C4-2B (cell line): Measurements from ENCODE around the gene TMED5.

Experiments used
- H3K27ac ChIP-seq: fragments of 450-650 bp; 2 replicates; pipeline ENCODE4 v1.5.1; 2017
- ZFX ChIP-seq: fragments of 450-650 bp; IDR thresholded peaks from 2 replicates; pipeline ENCODE4 v1.6.1; 2017
- TF ChIP-seq, protein P1 (sequence below): fragments of 450-650 bp; conservative IDR thresholded peaks from 2 replicates; pipeline ENCODE4 v1.5.1; 2017; ENCODE audit warnings: mild to moderate bottlenecking

TMED5 gene

DNA sequence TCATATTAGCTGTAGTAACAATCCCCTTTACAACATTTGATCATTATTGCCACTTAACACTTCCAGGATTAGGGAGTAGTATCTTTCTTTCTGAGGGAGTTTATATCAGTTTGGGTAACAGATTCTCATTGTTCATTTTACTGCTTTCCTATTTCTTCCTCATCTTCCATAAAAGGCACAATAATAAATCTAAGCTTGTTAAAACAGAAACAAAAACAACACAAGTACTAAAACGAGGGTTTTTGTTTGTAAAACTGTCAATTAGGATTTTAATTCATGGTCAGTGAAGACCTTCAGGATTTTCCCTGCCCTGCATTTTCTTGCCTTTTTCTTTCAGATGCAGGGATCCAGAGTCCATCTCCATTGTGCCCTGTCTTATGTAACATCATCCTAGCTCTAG is 29.5 kb downstream of the TMED5 start:
- TF ChIP-seq, protein P1, sequence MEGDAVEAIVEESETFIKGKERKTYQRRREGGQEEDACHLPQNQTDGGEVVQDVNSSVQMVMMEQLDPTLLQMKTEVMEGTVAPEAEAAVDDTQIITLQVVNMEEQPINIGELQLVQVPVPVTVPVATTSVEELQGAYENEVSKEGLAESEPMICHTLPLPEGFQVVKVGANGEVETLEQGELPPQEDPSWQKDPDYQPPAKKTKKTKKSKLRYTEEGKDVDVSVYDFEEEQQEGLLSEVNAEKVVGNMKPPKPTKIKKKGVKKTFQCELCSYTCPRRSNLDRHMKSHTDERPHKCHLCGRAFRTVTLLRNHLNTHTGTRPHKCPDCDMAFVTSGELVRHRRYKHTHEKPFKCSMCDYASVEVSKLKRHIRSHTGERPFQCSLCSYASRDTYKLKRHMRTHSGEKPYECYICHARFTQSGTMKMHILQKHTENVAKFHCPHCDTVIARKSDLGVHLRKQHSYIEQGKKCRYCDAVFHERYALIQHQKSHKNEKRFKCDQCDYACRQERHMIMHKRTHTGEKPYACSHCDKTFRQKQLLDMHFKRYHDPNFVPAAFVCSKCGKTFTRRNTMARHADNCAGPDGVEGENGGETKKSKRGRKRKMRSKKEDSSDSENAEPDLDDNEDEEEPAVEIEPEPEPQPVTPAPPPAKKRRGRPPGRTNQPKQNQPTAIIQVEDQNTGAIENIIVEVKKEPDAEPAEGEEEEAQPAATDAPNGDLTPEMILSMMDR: no peak
- TF ChIP-seq ZFX: no peak
- H3K27ac ChIP-seq: no peak overlapping the region

DNA sequence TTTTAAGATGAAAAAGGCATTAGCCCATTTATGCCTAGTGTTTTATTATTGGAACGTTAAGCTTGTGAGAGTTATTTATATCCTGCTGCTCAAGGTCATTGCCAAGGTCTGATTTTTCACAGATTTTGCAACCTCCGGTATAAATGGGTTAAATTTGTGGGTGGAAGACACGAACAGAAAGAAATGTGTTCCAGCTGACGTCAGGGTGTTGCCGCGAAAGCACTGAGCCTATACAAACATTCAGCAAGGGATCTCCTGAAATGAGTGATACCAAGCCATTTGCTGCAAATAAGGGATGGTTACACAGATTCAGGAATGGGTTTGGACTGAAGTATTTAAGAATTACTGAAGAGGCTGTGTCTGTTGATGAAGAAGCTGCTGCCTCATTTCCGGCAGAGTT is 32.2 kb downstream of the TMED5 start:
- TF ChIP-seq, protein P1: no peak
- TF ChIP-seq ZFX: no peak
- no peak overlapping the region for H3K27ac ChIP-seq

DNA sequence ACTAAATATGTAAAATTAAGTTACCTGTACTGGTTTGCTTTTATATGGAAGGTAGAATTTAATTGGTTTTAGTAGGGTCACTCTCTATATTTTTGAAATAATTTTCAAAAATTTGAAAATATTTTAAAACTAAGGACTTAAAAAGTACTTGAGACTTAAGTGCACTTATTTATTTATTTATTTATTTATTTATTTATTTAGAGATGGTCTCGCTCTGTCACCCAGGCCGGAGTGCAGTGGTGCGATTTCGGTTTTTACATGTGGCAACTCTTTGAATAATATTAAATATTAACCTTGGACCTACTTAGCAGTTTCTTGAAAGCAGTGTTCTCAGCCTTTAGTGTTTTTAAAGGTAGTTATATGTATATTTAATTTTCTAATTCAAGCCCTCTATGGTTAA is 36.4 kb downstream of the TMED5 start:
- H3K27ac ChIP-seq: no peak overlapping the region
- TF ChIP-seq, protein P1: no peak
- no peak for TF ChIP-seq ZFX

DNA sequence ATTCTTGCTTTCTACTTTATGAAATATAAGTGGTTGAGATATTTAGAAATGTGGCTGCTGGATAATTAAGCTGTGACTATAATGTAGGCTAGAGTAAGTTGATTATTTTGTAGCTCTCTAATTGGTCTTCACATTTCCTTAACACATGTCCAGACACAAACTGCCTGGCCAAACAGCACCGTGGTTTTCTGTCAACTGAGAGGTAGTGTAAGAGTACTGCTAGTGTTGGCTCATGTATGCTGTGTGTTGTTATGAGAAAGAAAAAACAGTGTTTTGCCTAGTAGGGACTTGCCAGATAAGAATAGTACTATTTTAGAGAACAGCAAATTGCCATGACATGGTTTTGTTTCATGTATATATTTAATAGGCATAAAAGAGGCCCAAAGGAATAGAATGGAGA is 37.1 kb downstream of the TMED5 start:
- TF ChIP-seq ZFX: no peak
- TF ChIP-seq, protein P1: no peak
- H3K27ac ChIP-seq: no peak overlapping the region

DNA sequence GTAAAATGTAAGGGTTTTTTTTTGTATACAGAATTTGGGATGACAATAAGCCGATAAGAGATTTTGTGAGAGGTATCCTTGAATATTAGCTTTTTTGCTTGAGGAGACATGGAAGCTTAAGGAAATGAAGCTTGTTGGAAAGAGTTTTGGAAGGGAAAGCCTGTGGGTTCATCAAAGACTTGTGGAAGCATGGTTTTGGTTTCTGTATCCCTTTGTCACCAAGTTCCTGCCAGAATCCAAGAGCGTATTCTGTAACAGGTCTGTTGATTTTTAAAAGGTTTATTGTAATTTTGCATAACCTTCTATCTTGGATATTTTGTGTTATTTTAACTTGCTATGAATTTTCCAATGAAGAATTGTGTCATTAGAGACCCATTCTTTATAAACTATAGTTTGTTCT is 38.1 kb downstream of the TMED5 start:
- no peak for TF ChIP-seq ZFX
- TF ChIP-seq, protein P1: no peak
- H3K27ac ChIP-seq: no peak overlapping the region

DNA sequence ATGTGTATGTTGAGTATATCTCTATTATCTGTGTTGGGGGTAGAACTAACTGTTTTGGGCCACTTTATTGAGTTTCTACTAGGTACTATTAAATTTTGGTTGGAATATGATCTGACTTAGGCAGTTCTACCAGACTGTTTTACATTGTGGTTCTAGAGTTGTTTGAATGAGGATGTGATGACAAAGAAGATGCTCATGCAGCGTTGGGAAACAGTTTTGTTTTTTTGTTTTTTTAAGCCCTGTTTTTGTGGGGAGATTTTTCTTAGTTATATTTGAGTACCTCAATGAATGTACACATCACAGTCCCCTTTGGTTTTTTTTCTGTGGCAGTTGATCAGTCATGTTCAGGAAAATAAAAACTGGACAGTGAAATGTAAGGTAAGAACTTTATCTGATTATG is 40.1 kb downstream of the TMED5 start:
- H3K27ac ChIP-seq: no peak overlapping the region
- TF ChIP-seq, protein P1: no peak
- TF ChIP-seq ZFX: no peak

DNA sequence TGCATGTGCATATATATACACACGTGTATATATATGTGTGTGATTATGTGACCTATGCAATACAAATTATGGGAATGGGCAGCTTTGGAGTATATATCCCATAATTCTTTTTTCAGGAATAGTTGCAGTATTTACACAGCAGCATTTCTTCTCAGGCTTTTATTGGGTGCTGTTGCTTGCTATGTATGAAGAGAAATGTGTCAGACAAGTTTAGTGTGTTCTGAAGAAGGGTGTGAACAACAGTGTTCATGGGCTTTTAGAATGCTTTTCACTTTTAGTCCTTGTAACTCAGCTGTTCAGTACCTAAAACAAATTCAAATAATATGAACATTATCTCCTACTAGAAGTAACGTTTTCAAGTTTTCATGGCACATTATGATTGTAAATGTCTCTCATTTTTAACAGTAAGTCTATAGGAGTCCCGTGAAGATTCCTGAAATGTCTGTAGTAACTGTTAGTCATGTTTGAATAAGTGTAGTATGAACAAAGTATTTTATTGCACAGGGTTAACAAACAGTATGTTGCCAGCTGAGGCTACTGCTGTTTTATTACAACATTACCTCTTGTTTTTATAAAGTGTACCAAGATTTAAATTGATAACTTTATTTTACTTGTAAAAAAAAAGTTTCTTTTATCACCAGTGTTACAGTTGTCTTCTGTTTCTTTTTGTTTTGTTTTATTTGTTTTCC is 42.5 kb downstream of the TMED5 start:
- TF ChIP-seq, protein P1: no peak
- no peak for TF ChIP-seq ZFX

More for the DNA sequence above, 42.5 kb downstream of the TMED5 start:
- no peak overlapping the region for H3K27ac ChIP-seq
